ENCODE data around the gene RGL3. TPM values are rescaled to one million over a fixed set of nuclear protein-coding genes. Genes with fewer than 3 reads are reported as not detected.

Gene RGL3
- total RNA-seq, 1 experiment from 2014 or later = 100 TPM

DNA sequence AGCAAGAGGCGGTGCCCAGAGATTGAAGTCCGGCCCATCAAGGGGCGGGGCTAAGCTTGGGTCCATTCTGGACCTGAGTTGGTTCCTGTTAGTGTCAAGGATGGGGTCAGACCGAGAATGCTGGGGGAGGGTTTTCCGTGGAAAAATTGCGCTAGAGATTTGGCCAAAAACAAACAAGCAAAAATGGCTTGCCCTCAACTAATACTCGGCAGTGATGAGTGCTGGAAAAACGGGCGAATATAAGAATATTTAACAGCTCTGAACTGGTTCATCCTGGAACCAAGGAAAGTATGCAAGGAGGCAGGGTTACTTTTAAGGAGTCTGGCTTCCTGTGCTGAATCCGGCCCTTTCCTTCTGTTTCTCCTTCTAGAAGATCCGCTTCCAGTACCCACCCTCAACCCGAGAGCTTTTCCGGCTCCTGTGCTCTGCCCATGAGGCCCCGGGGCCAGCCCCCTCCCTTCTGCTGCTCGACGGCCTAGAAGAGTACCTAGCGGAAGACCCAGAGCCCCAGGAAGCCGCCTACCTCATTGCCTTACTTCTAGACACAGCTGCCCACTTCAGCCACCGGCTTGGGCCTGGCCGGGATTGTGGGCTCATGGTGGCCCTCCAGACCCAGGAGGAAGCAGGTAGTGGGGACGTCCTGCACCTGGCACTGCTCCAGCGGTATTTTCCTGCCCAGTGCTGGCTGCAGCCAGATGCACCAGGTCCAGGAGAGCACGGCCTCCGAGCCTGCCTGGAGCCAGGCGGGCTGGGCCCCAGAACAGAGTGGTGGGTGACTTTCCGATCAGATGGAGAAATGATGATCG is 43.8 kb downstream of the RGL3 start:
- Histone ChIP-seq H3K4me1 (replicated peaks; ENCODE audit: insufficient read depth) (peaks cover 51% of the 10 kb centered on the region), H4K20me1 (ENCODE audit: insufficient read depth) (no peaks in the 10 kb centered on the region), H2AFZ (peak overlapping the region; percentile 69), H3K9me2 (ENCODE audit: insufficient read depth) (no peaks in the 10 kb centered on the region), H3F3A (ENCODE audit: insufficient read depth, low read depth) (peaks cover 46% of the 10 kb centered on the region), H3K4me3 (peak overlapping the region; percentile 62), H3K4me2 (peak overlapping the region; percentile 90), H3K79me2 (ENCODE audit: low read depth) (peaks cover 22% of the 10 kb centered on the region), H3K27me3 (ENCODE audit: insufficient read depth, low read depth) (no peaks in the 10 kb centered on the region), H3K9me3 (ENCODE audit: insufficient read depth, low read depth) (no peaks in the 10 kb centered on the region), H3K36me3 (ENCODE audit: low read depth) (no peaks in the 10 kb centered on the region), H3K27ac (peak overlapping the region; percentile 37)
- DNase-seq = peak in 1 of 2 experiments; percentile 53
- BruUV-seq (replicated peaks) = TSS peak; percentile 87
- no peak for TF ChIP-seq EZH2 (IDR thresholded peaks at IDR 0.05; ENCODE audit: low read depth)
- ChIA-PET POLR2A (ENCODE audit: unreplicated experiment) (interaction anchor here (0.6 to 1.0 kb wide), 11 partner anchors 16 to 476 kb away, joined by 3 to 33 read pairs (median 5); partner anchors contain the start of genes ECSIT, ODAD3 and PRKCSH), CTCF (interaction anchor here (0.5 to 1.9 kb wide), 5 partner anchors 8 to 1042 kb away, joined by 3 to 10 read pairs (median 7); no protein-coding TSS in a partner anchor)
- intact Hi-C loops (cut with micrococcal nuclease; ENCODE audit: unreplicated experiment) = loop anchor here (1.0 to 5.0 kb wide), 5 partner anchors 21 to 81 kb away; partner anchors contain the start of genes CCDC159, ODAD3, PLPPR2 and PRKCSH

DNA sequence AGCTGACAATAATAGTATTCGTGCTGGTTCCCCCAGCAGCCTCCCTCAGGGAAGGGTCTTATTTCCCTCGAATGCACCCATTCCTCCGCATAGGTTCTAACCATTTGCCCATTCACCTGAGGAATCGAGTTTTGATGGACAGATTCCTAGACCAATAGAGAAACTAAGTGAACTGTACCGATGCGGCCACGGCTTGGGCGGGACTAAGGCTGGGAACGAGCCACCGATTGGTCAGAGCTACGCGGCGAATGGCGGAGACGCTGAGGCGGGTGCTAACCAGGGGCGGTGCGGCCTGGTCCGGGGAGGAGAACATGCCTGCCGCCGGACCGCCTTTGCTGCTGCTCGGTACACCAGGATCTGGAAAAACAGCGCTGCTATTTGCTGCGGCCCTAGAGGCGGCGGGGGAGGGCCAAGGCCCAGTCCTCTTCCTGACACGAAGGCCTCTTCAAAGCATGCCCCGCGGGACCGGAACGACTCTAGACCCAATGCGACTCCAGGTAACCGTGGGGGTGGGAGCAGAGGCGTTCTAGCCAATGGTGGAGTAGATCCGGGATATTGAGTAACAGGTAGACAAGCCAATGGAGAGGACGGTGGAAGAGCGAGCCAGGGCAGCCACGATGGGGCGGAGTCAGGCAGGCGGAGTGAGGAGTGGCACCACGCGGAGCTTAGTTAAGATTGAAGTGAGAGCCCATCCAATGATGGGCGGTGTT is 44.5 kb downstream of the RGL3 start, which contains the start of gene SWSAP1:
SWSAP1 (plus strand) TSS at position 234 of the 710 bp plus-strand sequence; CDS start at position 249, 15 bp downstream.
- Histone ChIP-seq H3K27ac (peak within 1 kb of the TSS; percentile 75), H3K9me3 (ENCODE audit: insufficient read depth, low read depth) (no peaks in the 10 kb centered on the region), H4K20me1 (ENCODE audit: insufficient read depth) (no peaks in the 10 kb centered on the region), H3F3A (ENCODE audit: insufficient read depth, low read depth) (peaks cover 38% of the 10 kb centered on the region), H3K79me2 (ENCODE audit: low read depth) (peaks cover 22% of the 10 kb centered on the region), H3K4me1 (replicated peaks; ENCODE audit: insufficient read depth) (peaks cover 44% of the 10 kb centered on the region), H3K27me3 (ENCODE audit: insufficient read depth, low read depth) (no peaks in the 10 kb centered on the region), H3K4me3 (peak within 1 kb of the TSS; percentile 62), H3K9me2 (ENCODE audit: insufficient read depth) (no peaks in the 10 kb centered on the region), H3K36me3 (ENCODE audit: low read depth) (no peaks in the 10 kb centered on the region), H2AFZ (peak within 1 kb of the TSS; percentile 80), H3K4me2 (peak within 1 kb of the TSS; percentile 90)
- peak; percentile 97 to 99 for DNase-seq
- POLR2A ChIA-PET (ENCODE audit: unreplicated experiment) = interaction anchor here (0.6 to 1.0 kb wide), 12 partner anchors 17 to 475 kb away, joined by 3 to 33 read pairs (median 5); partner anchors contain the start of genes ECSIT, ODAD3 and PRKCSH
- intact Hi-C loops (cut with micrococcal nuclease; ENCODE audit: unreplicated experiment) = loop anchor here (1.0 to 5.0 kb wide), 5 partner anchors 20 to 80 kb away; partner anchors contain the start of genes CCDC159, ODAD3, PLPPR2 and PRKCSH
- TF ChIP-seq CTCF (conservative IDR thresholded peaks at IDR 0.05) = no peak
- no peak for TF ChIP-seq EZH2 (IDR thresholded peaks at IDR 0.05; ENCODE audit: low read depth)
- CTCF ChIA-PET = interaction anchor here (0.5 to 1.9 kb wide), 5 partner anchors 9 to 1041 kb away, joined by 3 to 9 read pairs (median 4); no protein-coding TSS in a partner anchor
- TSS peak; percentile 75 for BruUV-seq (replicated peaks)

- no peak for DNase-seq
- no peaks in the 10 kb centered on the region for H3K36me3 ChIP-seq (ENCODE audit: low read depth)
- BruUV-seq (replicated peaks) = no TSS peak
- ChIA-PET POLR2A (ENCODE audit: unreplicated experiment) (interaction anchor here (0.6 to 1.0 kb wide), 3 partner anchors 23 to 162 kb away, joined by 3 to 13 read pairs (median 4); no protein-coding TSS in a partner anchor), CTCF (interaction anchor here (0.5 to 1.9 kb wide), 5 partner anchors 9 to 166 kb away, joined by 4 to 9 read pairs (median 4); no protein-coding TSS in a partner anchor)
- peaks cover 38% of the 10 kb centered on the region for H3K4me1 ChIP-seq (replicated peaks; ENCODE audit: insufficient read depth)
- H4K20me1 ChIP-seq (ENCODE audit: insufficient read depth) = no peaks in the 10 kb centered on the region
- intact Hi-C loops (cut with micrococcal nuclease; ENCODE audit: unreplicated experiment) = loop anchor here (2.0 kb wide), 3 partner anchors 19 to 79 kb away; partner anchors contain the start of genes ODAD3, PLPPR2 and PRKCSH
- H3K4me3 ChIP-seq = peak overlapping the region; percentile 62
- peaks cover 33% of the 10 kb centered on the region for H3F3A ChIP-seq (ENCODE audit: insufficient read depth, low read depth)
- H3K27ac ChIP-seq = peak overlapping the region; percentile 75
- no peaks in the 10 kb centered on the region for H3K27me3 ChIP-seq (ENCODE audit: insufficient read depth, low read depth)
- H3K4me2 ChIP-seq = peak overlapping the region; percentile 81
- peak overlapping the region; percentile 80 for H2AFZ ChIP-seq
- no peaks in the 10 kb centered on the region for H3K9me3 ChIP-seq (ENCODE audit: insufficient read depth, low read depth)
- no peaks in the 10 kb centered on the region for H3K9me2 ChIP-seq (ENCODE audit: insufficient read depth)
- peaks cover 22% of the 10 kb centered on the region for H3K79me2 ChIP-seq (ENCODE audit: low read depth)
- TF ChIP-seq EZH2 (IDR thresholded peaks at IDR 0.05; ENCODE audit: low read depth) = no peak
- TF ChIP-seq CTCF (conservative IDR thresholded peaks at IDR 0.05) = no peak
Measured at GRCh38 chr19:11373885-11374432, 45.2 kb downstream of the RGL3 start.

Measured in PC-9 (cell line).